HG02943 (cell line): Measurements from ENCODE around the gene CALR3.
"Not testable (repeated sequence)": the region's sequence is repeated elsewhere in the genome, so short reads cannot be mapped to it uniquely, and the experiment has no call there.

Experiments
- ATAC-seq: cut with Tn5 transposase; IDR thresholded peaks from one replicate; pipeline ENCODE4 v1.9.1; 2021; ENCODE audit warnings: mild to moderate bottlenecking, low read depth, moderate library complexity; ENCODE audit not compliant: unreplicated experiment

Gene CALR3

DNA sequence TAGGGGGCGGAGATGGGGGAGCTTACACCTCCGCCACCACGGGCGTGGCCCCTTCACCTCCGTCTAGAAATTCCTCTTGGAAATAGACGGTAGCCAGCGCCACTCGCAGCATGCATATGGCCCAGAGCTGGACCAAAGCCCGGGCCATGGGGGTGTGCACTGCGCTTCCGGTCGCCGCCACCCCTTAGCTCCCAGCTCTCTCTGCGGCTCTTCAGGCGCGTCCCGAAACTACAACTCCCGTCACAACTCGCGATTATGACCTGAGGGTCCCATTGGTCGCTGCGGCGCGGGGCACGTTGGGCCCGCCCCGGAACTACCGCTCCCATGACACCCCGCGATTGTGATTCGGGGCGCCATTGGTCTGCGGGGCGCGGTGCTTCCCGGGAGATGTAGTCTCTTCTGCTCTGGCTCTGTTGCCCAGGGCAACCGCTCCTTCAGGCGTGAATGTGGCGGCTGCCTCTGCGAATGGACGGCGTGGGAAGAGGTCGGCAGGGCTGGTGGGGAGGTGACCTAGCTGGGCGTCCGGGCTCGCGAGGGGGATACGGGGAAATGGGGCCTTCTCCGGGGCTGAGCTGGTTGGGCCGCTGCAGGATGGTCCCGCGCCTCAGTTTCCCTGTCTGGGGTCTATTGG, at the start of gene CALR3, which contains the start of gene C19orf44:
TSS of gene CALR3 (minus strand) at position 186 of the 631 bp plus-strand sequence. CDS start at position 148, 38 bp downstream.
TSS of gene C19orf44 (plus strand) at position 413 of the 631 bp plus-strand sequence. CDS start 4,399 bp downstream, outside the sequence.
- ATAC-seq = peak; percentile 98

GRCh38 chr19:16544473-16545231, 48.7 kb upstream of the CALR3 start:
- no peak for ATAC-seq

- not testable (repeated sequence) for ATAC-seq
Measured at GRCh38 chr19:16543734-16544133, 47.8 kb upstream of the CALR3 start.

GRCh38 chr19:16542910-16543472, 47.0 kb upstream of the CALR3 start:
- no peak for ATAC-seq

DNA sequence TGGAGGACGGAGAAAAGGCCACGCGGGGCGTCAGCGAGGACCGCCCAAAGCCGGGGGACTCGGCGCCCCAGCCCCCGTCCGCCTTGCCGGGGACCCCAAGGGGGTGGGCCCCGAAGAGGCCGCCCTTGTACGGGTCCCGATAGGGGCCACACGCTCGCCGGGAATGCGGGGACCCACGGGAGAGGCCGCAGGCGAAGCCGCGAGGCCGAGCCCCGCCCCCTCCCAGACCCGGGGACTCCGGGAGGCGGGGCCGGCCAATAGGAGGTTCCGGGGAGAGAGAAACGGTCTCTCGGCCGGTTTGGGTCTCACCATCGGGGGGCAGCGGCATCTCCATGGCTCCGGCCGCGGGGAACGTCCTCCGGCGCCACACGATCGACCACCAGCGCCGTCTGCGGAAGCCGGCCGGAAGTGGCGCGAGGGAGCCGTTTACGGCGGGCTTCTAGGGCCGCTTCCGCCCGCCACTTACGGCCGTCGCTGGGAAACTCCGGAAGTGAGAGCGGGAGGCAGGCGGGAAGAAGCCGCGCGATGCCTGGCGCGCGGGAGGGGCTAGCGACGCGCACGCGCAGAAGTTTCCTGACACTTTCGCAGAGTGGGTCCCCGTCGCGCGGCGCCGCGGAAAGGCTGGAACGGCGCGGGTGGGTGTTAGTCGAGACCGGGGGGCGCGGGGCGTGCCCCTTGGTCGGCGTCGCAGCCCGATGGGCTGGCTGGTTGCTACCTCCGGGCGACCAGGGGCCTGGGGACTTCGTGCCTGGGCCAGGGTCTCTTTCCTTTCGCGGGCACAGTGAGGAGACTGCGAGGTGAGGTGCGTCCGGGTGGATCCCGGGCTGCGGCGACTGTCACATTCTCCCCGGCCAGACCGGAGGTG, 46.3 kb upstream of the CALR3 start, which contains the start of gene CHERP:
TSS of gene CHERP (minus strand) at position 393 of the 865 bp plus-strand sequence. CDS start at position 334, 59 bp downstream.
- ATAC-seq = peak; percentile 64

DNA sequence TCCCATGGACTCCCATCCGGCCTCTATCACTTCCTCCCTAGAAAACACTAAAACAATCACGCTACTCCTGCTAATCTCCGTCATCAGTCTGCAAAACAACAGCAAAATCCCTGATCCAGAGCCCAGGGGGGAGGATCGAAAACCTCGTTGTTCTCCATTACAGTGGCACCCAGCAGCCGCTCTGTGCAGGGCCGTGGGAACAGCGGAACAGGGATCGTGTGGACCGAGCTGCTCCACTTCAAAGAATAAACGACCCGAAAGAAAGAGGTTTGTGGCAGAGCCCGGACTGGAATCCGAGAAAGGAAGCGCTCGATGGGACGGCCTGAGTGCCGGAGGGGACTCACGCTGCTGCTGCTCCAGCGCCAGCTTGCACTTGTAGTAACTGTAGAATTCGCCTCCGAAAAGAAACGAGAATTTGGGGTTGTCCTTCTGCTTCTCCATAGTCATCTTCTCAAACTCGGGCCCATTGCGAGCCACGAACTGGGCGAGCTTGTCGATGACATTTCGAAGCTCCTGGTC, 45.6 kb upstream of the CALR3 start:
- ATAC-seq = no peak

DNA sequence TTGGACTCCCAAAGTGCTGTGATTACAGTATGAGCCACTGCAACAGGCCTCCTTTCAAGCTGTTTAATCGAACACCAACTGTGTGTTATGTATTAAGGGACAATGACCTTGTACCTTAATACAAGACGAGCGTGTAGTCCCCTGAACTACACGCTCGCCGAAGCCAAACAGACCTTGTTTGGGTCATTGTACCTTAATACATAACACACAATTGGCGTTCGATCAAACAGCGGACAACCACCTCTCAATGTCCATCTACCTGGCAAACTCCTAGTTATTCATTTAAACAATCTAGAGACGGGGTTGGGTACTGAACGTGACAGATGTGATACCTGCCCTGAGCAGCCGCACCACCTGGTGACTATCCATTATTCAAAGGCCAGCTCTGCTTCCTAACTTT, 45.0 kb upstream of the CALR3 start:
- ATAC-seq = no peak

- ATAC-seq = no peak
Measured at GRCh38 chr19:16537111-16537510, 41.1 kb upstream of the CALR3 start.

- ATAC-seq = no peak
Measured at GRCh38 chr19:16536130-16536529, 40.2 kb upstream of the CALR3 start.

- ATAC-seq = no peak
Measured at GRCh38 chr19:16535381-16535780, 39.4 kb upstream of the CALR3 start.

DNA sequence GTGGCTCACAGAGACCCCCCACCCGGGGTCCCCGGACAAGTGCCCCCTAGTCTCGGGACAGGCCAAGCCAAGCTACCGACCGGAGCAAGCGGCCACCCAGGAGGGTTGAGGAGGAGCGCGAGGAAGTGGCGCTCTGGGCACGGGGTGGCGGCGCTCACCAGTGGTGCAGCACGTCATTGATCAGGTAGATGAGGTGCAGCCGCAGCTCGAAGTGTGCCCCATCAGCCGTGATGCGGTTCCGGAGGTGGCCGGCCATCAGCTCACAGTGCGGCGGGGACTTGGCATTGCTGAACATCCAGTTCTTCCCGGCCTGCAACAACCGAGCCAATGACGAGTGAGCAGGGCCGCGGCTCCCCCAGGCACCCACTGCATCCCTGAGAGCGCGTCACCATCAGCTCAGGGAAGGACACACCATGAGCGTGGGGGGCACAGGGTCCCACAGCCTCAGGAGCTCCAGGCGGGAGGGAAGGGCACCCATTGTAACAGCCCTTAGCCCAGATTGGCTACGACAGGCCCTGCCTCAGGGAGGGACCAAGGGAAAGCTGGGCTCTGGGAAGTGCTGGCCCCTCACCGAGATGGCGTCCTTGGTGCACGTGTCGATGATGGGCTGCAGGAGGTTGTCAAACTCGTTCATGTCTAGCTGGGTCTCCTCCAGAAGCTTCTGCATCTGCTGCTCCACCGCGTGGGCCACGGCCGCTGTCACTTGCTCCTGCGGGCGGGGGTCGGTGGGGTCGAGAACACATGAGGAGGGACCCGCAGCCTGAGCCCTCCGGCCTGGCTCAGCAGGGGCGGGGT, 36.7 kb upstream of the CALR3 start:
- no peak for ATAC-seq

DNA sequence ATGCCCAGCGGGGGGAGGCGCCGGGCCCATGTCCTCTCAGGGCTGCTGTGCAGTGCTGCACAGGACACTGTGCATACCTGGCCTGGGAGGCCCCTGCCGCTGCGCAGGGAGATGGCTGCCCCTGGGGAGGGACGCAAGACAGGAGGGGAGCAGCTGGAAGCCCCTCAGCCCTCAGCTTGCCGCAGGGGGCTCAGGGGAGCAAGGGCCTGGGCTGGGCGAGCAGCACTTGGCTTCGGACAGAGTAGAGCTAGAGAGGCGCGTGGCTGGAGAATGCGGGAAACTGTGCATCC, 35.4 kb upstream of the CALR3 start:
- no peak for ATAC-seq

DNA sequence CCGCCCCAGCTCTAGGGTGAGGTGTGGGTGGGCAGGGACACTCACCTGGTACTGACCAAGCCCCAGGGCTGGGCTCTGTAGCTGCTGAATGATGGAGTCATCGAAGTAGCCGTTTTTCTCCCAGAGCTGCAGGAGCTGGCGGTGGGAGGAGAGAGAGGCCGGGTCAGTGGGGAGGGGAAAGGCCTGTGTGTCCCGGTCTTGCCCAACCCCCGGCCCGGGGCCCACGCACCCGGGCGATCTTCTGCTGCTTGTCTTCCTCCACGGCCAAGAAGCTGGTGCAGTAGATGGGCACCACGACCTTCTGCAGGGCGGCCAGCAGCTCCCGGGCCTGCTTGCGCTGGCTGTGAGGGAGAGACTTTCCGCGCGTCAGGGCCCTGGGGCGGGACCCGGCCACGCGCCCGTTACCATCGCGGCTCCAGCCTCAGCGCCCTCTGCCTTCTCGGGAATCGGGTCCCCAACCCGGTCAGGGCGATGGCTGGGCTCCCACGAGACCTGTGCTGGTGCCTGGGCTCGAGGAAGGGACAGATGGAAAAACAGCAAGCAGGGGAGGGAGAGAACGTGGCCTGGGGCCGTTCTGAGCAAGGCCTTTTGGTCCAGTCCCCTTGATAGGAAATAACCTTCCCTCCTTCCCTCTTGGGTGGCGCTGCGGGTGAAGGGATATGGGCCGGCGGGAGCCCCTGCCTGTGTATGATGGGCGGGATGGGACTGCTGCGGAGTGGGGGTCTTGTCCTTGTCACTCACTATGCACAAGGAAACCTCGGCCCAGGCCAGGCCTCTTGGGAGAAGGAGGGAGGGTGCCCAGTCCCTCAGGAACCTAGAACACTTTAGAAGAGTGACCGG, 34.8 kb upstream of the CALR3 start:
- ATAC-seq = no peak

GRCh38 chr19:16529466-16530144, 33.6 kb upstream of the CALR3 start:
- no peak for ATAC-seq

DNA sequence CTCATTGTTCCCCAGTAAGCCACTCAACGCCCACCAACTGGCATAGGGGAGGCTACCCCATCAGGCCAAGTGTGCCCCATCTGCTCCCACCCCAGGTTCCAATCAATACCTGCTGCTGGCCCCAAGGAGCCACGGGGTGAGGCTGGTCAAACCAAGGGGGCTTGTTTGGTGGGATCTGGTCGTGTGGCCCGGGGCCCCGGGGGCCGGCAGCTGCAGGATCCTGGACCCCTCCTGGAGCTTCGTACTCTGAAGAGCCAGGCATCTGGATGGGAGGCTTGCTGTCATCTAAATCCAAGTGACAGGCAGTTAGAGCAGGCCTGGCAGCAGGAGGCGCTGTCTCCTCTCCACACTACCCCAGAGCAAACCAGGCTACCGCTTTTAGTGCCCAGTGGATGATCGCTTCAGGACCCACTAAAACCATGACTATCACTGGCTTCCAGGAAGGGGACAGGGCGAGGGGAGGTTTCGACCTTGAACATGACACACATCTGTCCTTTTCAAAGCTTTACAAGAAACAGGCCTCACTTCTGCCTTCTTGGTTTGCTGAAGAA, 32.1 kb upstream of the CALR3 start:
- no peak for ATAC-seq

- no peak for ATAC-seq
Measured at GRCh38 chr19:16527334-16527935, 31.5 kb upstream of the CALR3 start.

- ATAC-seq = no peak
Measured at GRCh38 chr19:16525751-16526481, 29.9 kb upstream of the CALR3 start.
